ENCODE data around the gene STX5.
A peak's percentile ranks its signal among the peaks of the same experiment; 100 is the strongest.
"Not testable (repeated sequence)": the region's sequence is repeated elsewhere in the genome, so short reads cannot be mapped to it uniquely, and the experiment has no call there.

Gene STX5

GRCh38 chr11:62851807-62852522 is 20.1 kb upstream of the STX5 start:
- DNase-seq (ENCODE audit: insufficient read length) (no peak), FAIRE-seq (peak; percentile 21)
- TF ChIP-seq POLR2AphosphoS5 (IDR thresholded peaks at IDR 0.05; ENCODE audit: low read depth, low read length): peak; percentile 37; the same call in 1 of the 2 replicates
- TF ChIP-seq POLR2A (IDR thresholded peaks at IDR 0.05; ENCODE audit: low read depth, low read length): peak; percentile 5; the same call in 1 of the 2 replicates
- TF ChIP-seq TAF1 (IDR thresholded peaks at IDR 0.05; ENCODE audit: borderline replicate concordance, low read depth, low read length): no peak

- no peak for DNase-seq (ENCODE audit: insufficient read length)
- TF ChIP-seq POLR2AphosphoS5 (IDR thresholded peaks at IDR 0.05; ENCODE audit: low read depth, low read length) (peak; percentile 89), POLR2A (IDR thresholded peaks at IDR 0.05; ENCODE audit: low read depth, low read length) (no peak; the same call in 1 of the 2 replicates), TAF1 (IDR thresholded peaks at IDR 0.05; ENCODE audit: borderline replicate concordance, low read depth, low read length) (no peak)
- FAIRE-seq: no peak
Measured at GRCh38 chr11:62850911-62851806, 19.3 kb upstream of the STX5 start.

- DNase-seq (ENCODE audit: insufficient read length): no peak
- FAIRE-seq: no peak
- TF ChIP-seq POLR2AphosphoS5 (IDR thresholded peaks at IDR 0.05; ENCODE audit: low read depth, low read length) (no peak), POLR2A (IDR thresholded peaks at IDR 0.05; ENCODE audit: low read depth, low read length) (no peak), TAF1 (IDR thresholded peaks at IDR 0.05; ENCODE audit: borderline replicate concordance, low read depth, low read length) (no peak)
Measured at GRCh38 chr11:62847767-62848314, 16.0 kb upstream of the STX5 start.

GRCh38 chr11:62846177-62846576 is 14.3 kb upstream of the STX5 start:
- no peak for TF ChIP-seq TAF1 (IDR thresholded peaks at IDR 0.05; ENCODE audit: borderline replicate concordance, low read depth, low read length)
- no peak for TF ChIP-seq POLR2A (IDR thresholded peaks at IDR 0.05; ENCODE audit: low read depth, low read length)
- TF ChIP-seq POLR2AphosphoS5 (IDR thresholded peaks at IDR 0.05; ENCODE audit: low read depth, low read length): no peak
- DNase-seq (ENCODE audit: insufficient read length): no peak
- FAIRE-seq: no peak

GRCh38 chr11:62844154-62844553 is 12.3 kb upstream of the STX5 start:
- FAIRE-seq (no peak), DNase-seq (ENCODE audit: insufficient read length) (no peak)
- TF ChIP-seq POLR2AphosphoS5 (IDR thresholded peaks at IDR 0.05; ENCODE audit: low read depth, low read length) (no peak), TAF1 (IDR thresholded peaks at IDR 0.05; ENCODE audit: borderline replicate concordance, low read depth, low read length) (no peak), POLR2A (IDR thresholded peaks at IDR 0.05; ENCODE audit: low read depth, low read length) (no peak)

- DNase-seq (ENCODE audit: insufficient read length) (no peak), FAIRE-seq (no peak)
- TF ChIP-seq TAF1 (IDR thresholded peaks at IDR 0.05; ENCODE audit: borderline replicate concordance, low read depth, low read length) (no peak), POLR2A (IDR thresholded peaks at IDR 0.05; ENCODE audit: low read depth, low read length) (no peak), POLR2AphosphoS5 (IDR thresholded peaks at IDR 0.05; ENCODE audit: low read depth, low read length) (no peak)
Measured at GRCh38 chr11:62843466-62843865, 11.6 kb upstream of the STX5 start.

- not testable (repeated sequence) for DNase-seq (ENCODE audit: insufficient read length); FAIRE-seq
Measured at GRCh38 chr11:62842891-62843290, 11.0 kb upstream of the STX5 start.

GRCh38 chr11:62842171-62842741 is 10.4 kb upstream of the STX5 start:
- FAIRE-seq (peak; percentile 78), DNase-seq (ENCODE audit: insufficient read length) (peak; percentile 34)
- no peak for TF ChIP-seq POLR2AphosphoS5 (IDR thresholded peaks at IDR 0.05; ENCODE audit: low read depth, low read length)
- no peak; the same call in 1 of the 2 replicates for TF ChIP-seq POLR2A (IDR thresholded peaks at IDR 0.05; ENCODE audit: low read depth, low read length)
- no peak for TF ChIP-seq TAF1 (IDR thresholded peaks at IDR 0.05; ENCODE audit: borderline replicate concordance, low read depth, low read length)

GRCh38 chr11:62841361-62842170 is 9.7 kb upstream of the STX5 start:
- FAIRE-seq: peak; percentile 97

GRCh38 chr11:62840721-62841360 is 9.0 kb upstream of the STX5 start:
- DNase-seq (ENCODE audit: insufficient read length); FAIRE-seq: not testable (repeated sequence)

More at GRCh38 chr11:62841361-62842170, 9.7 kb upstream of the STX5 start:
- TF ChIP-seq POLR2A (IDR thresholded peaks at IDR 0.05; ENCODE audit: low read depth, low read length) (peak; percentile 100), POLR2AphosphoS5 (IDR thresholded peaks at IDR 0.05; ENCODE audit: low read depth, low read length) (peak; percentile 100), TAF1 (IDR thresholded peaks at IDR 0.05; ENCODE audit: borderline replicate concordance, low read depth, low read length) (peak; percentile 40; the same call in 1 of the 2 replicates)
- DNase-seq (ENCODE audit: insufficient read length): peak; percentile 84
